NT2/D1 (cell line): Measurements from ENCODE around the gene IGFL4.

ENCODE experiments used
- SUZ12 ChIP-seq: IDR thresholded peaks from 2 replicates; pipeline ENCODE4 v1.6.1; 2011; ENCODE audit not compliant: insufficient read length, insufficient read depth; ENCODE audit errors: extremely low read depth
- YY1 ChIP-seq: IDR thresholded peaks from 2 replicates; pipeline ENCODE4 v1.6.1; 2011; ENCODE audit not compliant: insufficient read length, insufficient read depth
- ZNF274 ChIP-seq: IDR thresholded peaks from 2 replicates; pipeline ENCODE4 v1.6.1; 2011; ENCODE audit warnings: mild to moderate bottlenecking, low read depth, low read length

- TF ChIP-seq ZNF274 (no peak), YY1 (no peak), SUZ12 (no peak)
Measured at GRCh38 chr19:46032597-46033025, 8.2 kb downstream of the IGFL4 start.
